IMR-90 (cell line): Measurements from ENCODE around the gene SYT8. TPM values are rescaled to one million over a fixed set of nuclear protein-coding genes. Genes with fewer than 3 reads are reported as not detected.

Experiments
- ATAC-seq: fragments of 200-7000 bp; cut with Tn5 transposase; 2 replicates; pipeline ENCODE4 v1.9.1; 2020; ENCODE audit warnings: low read depth, mild to moderate bottlenecking, moderate library complexity
- BruUV-seq: library from RNA; stranded (reverse); fragments of 400-500 nt; replicated peaks from 2 replicates; lab custom pipeline; 2021; lab: Mats Ljungman, UMichigan
- CTCF ChIA-PET: fragments of 300-600 bp; formaldehyde crosslinking; extraction: SDS; loops from one replicate; lab custom pipeline; 2021; ENCODE audit warnings: antibody characterized with exemption; lab: Yijun Ruan, JAX
- POLR2A ChIA-PET: fragments of 300-600 bp; sonication (Branson Sonifier 250); formaldehyde crosslinking; loops from one replicate; lab custom pipeline; 2022; ENCODE audit warnings: antibody characterized with exemption; ENCODE audit not compliant: unreplicated experiment; lab: Charles Lee
- DNase-seq: peaks from one replicate; pipeline ENCODE4 v3.0.0; 2013
- H2AFZ ChIP-seq: replicated peaks from 2 replicates; pipeline ENCODE3; 2013; ENCODE audit warnings: low read length, mild to moderate bottlenecking; ENCODE audit not compliant: poor library complexity
- H2AK5ac ChIP-seq: 2 replicates; pipeline ENCODE4 v1.6.1; 2013; ENCODE audit warnings: low read depth, low read length, inconsistent platforms
- H2AK9ac ChIP-seq: replicated peaks from 2 replicates; pipeline ENCODE3; 2013; ENCODE audit warnings: mild to moderate bottlenecking, low read depth, low read length, moderate library complexity; ENCODE audit not compliant: poor library complexity
- H2BK120ac ChIP-seq: 2 replicates; pipeline ENCODE4 v1.6.1; 2013; ENCODE audit warnings: low read depth, low read length, inconsistent platforms
- H2BK15ac ChIP-seq: 3 replicates; pipeline ENCODE4 v1.6.1; 2013; ENCODE audit warnings: low read depth, low read length, inconsistent platforms
- H2BK20ac ChIP-seq: 2 replicates; pipeline ENCODE4 v1.6.1; 2013; ENCODE audit warnings: low read depth, mild to moderate bottlenecking, inconsistent platforms, low read length, moderate library complexity
- H2BK5ac ChIP-seq: 2 replicates; pipeline ENCODE4 v1.6.1; 2013; ENCODE audit warnings: mild to moderate bottlenecking, low read depth, low read length, inconsistent platforms; ENCODE audit not compliant: poor library complexity, severe bottlenecking
- H3K14ac ChIP-seq: replicated peaks from 2 replicates; pipeline ENCODE4 v1.6.1; 2013; ENCODE audit warnings: low read depth, low read length, inconsistent platforms
- H3K18ac ChIP-seq: 2 replicates; pipeline ENCODE4 v1.6.1; 2013; ENCODE audit warnings: low read depth, low read length, control low read depth
- H3K23ac ChIP-seq: 2 replicates; pipeline ENCODE4 v1.6.1; 2013; ENCODE audit warnings: low read depth, low read length, inconsistent platforms
- H3K27ac ChIP-seq: 2 replicates; pipeline ENCODE4 v1.5.1; 2013; ENCODE audit warnings: mild to moderate bottlenecking, control low read depth, low read length; ENCODE audit not compliant: insufficient read depth
- H3K27me3 ChIP-seq: 2 replicates; pipeline ENCODE4 v1.6.1; 2013; ENCODE audit warnings: low read length; ENCODE audit not compliant: control insufficient read depth, insufficient read depth
- H3K36me3 ChIP-seq: 2 replicates; pipeline ENCODE4 v1.6.1; 2013; ENCODE audit warnings: low read length, mixed read lengths; ENCODE audit not compliant: control insufficient read depth, insufficient read depth
- H3K4ac ChIP-seq: 2 replicates; pipeline ENCODE4 v1.6.1; 2013; ENCODE audit warnings: low read depth, low read length, inconsistent platforms
- H3K4me1 ChIP-seq: 2 replicates; pipeline ENCODE4 v1.6.1; 2013; ENCODE audit warnings: low read length, mixed read lengths; ENCODE audit not compliant: control insufficient read depth, insufficient read depth
- H3K4me2 ChIP-seq: 2 replicates; pipeline ENCODE4 v1.6.1; 2013; ENCODE audit warnings: low read depth, mild to moderate bottlenecking, control low read depth, low read length, moderate library complexity
- H3K4me3 ChIP-seq: 2 replicates; pipeline ENCODE4 v1.5.1; 2013; ENCODE audit warnings: low read depth, mild to moderate bottlenecking, control low read depth, low read length, moderate library complexity; ENCODE audit not compliant: insufficient read depth
- H3K56ac ChIP-seq: 2 replicates; pipeline ENCODE4 v1.6.1; 2013; ENCODE audit warnings: low read length, inconsistent platforms; ENCODE audit not compliant: insufficient read depth; ENCODE audit errors: extremely low read depth
- H3K79me1 ChIP-seq, 2 experiments: 2 replicates each; pipeline ENCODE4 v1.6.1; 2013; ENCODE audit warnings: low read length in 2 of 2, inconsistent platforms in 1 of 2, low read depth in 1 of 2
- H3K9ac ChIP-seq: 2 replicates; pipeline ENCODE4 v1.6.1; 2013; ENCODE audit warnings: low read depth, low read length, control low read depth
- H3K9me1 ChIP-seq: 2 replicates; pipeline ENCODE4 v1.6.1; 2013; ENCODE audit warnings: low read length, inconsistent platforms; ENCODE audit not compliant: insufficient read depth
- H3K9me3 ChIP-seq: 2 replicates; pipeline ENCODE4 v1.6.1; 2013; ENCODE audit warnings: low read length; ENCODE audit not compliant: control insufficient read depth, insufficient read depth
- H4K20me1 ChIP-seq: 2 replicates; pipeline ENCODE4 v1.6.1; 2013; ENCODE audit warnings: low read length, inconsistent platforms; ENCODE audit not compliant: insufficient read depth
- H4K5ac ChIP-seq: 2 replicates; pipeline ENCODE4 v1.6.1; 2013; ENCODE audit warnings: mild to moderate bottlenecking, low read depth, low read length, control low read depth
- H4K8ac ChIP-seq, 2 experiments: 2 replicates each; pipeline ENCODE4 v1.6.1; 2013; ENCODE audit warnings: low read depth in 2 of 2, low read length in 2 of 2, control low read depth in 1 of 2, inconsistent platforms in 1 of 2
- H4K91ac ChIP-seq: 2 replicates; pipeline ENCODE4 v1.6.1; 2013; ENCODE audit warnings: low read depth, low read length, inconsistent platforms; ENCODE audit not compliant: insufficient read depth
- BHLHE40 ChIP-seq: fragments of 150-350 bp; IDR thresholded peaks from 2 replicates; pipeline ENCODE4 v1.6.1; 2016; ENCODE audit warnings: mild to moderate bottlenecking, low read depth, low read length
- CEBPB ChIP-seq: IDR thresholded peaks from 2 replicates; pipeline ENCODE4 v1.6.1; 2012; ENCODE audit warnings: low read depth, low read length, improper control_type of control experiment
- CHD1 ChIP-seq: IDR thresholded peaks from 2 replicates; pipeline ENCODE4 v1.6.1; 2012; ENCODE audit warnings: low read depth, low read length, improper control_type of control experiment
- CTCF ChIP-seq: conservative IDR thresholded peaks from 2 replicates; pipeline ENCODE4 v1.5.1; 2012; ENCODE audit warnings: mild to moderate bottlenecking, low read depth, low read length, improper control_type of control experiment
- ELK1 ChIP-seq: fragments of 150-350 bp; IDR thresholded peaks from 2 replicates; pipeline ENCODE4 v1.6.1; 2016; ENCODE audit warnings: low read depth, mild to moderate bottlenecking, low read length, moderate library complexity, borderline replicate concordance
- FOS ChIP-seq: fragments of 150-350 bp; IDR thresholded peaks from 2 replicates; pipeline ENCODE4 v1.6.1; 2016; ENCODE audit warnings: low read depth, low read length
- MAFK ChIP-seq: IDR thresholded peaks from 2 replicates; pipeline ENCODE4 v1.6.1; 2012; ENCODE audit warnings: low read depth, low read length, improper control_type of control experiment
- MAZ ChIP-seq: IDR thresholded peaks from 2 replicates; pipeline ENCODE4 v1.6.1; 2012; ENCODE audit warnings: low read depth, mild to moderate bottlenecking, low read length, improper control_type of control experiment, moderate library complexity, borderline replicate concordance
- MXI1 ChIP-seq: IDR thresholded peaks from 2 replicates; pipeline ENCODE4 v1.6.1; 2012; ENCODE audit warnings: low read depth, mild to moderate bottlenecking, low read length, moderate library complexity, borderline replicate concordance
- NFE2L2 ChIP-seq: fragments of 150-350 bp; IDR thresholded peaks from 2 replicates; pipeline ENCODE4 v1.6.1; 2016; ENCODE audit warnings: low read depth, mild to moderate bottlenecking, low read length
- POLR2A ChIP-seq: IDR thresholded peaks from 2 replicates; pipeline ENCODE4 v1.6.1; 2012; ENCODE audit warnings: mild to moderate bottlenecking, low read depth, low read length
- RAD21 ChIP-seq: IDR thresholded peaks from 2 replicates; pipeline ENCODE4 v1.6.1; 2012; ENCODE audit warnings: low read length, improper control_type of control experiment
- RCOR1 ChIP-seq: IDR thresholded peaks from 2 replicates; pipeline ENCODE4 v1.6.1; 2012; ENCODE audit warnings: mild to moderate bottlenecking, low read length, improper control_type of control experiment; ENCODE audit not compliant: insufficient replicate concordance
- RFX5 ChIP-seq: IDR thresholded peaks from 2 replicates; pipeline ENCODE4 v1.8.0; 2012; ENCODE audit warnings: low read depth, mild to moderate bottlenecking, low read length, moderate library complexity
- SMC3 ChIP-seq: fragments of 150-350 bp; IDR thresholded peaks from 2 replicates; pipeline ENCODE4 v1.6.1; 2016; ENCODE audit warnings: low read depth, mild to moderate bottlenecking, antibody characterized with exemption, low read length, moderate library complexity
- USF2 ChIP-seq: fragments of 150-350 bp; IDR thresholded peaks from 2 replicates; pipeline ENCODE4 v1.6.1; 2017; ENCODE audit warnings: mild to moderate bottlenecking, antibody characterized with exemption, low read length, low read depth
- WGBS, 2 experiments: methylation state at CpG; one replicate each; pipeline versions ENCODE4 v1.1.5 to v1.1.7; 2013; ENCODE audit warnings: missing lambda C conversion rate in 2 of 2; ENCODE audit not compliant: insufficient read length in 1 of 2; ENCODE audit errors: extremely low coverage in 2 of 2; 5-methylcytosine and 5-hydroxymethylcytosine counted together
- dilution Hi-C: fragments of 300-500 bp; cut with HindIII; formaldehyde crosslinking; loops from one replicate; pipeline ENCODE4 v1.14.3; 2018; ENCODE audit warnings: low sequenced_read_pairs; ENCODE audit not compliant: unreplicated experiment
- in situ Hi-C: fragments of 300-500 bp; cut with MboI; formaldehyde crosslinking; loops from 3 replicates; pipeline ENCODE4 v1.14.3; 2019; ENCODE audit warnings: low sequenced_read_pairs, inconsistent platforms, mixed read lengths
- intact Hi-C: fragments of 100-400 bp; cut with micrococcal nuclease; formaldehyde crosslinking; loops from 2 replicates; pipeline ENCODE4 v1.10.0; 2022
- polyA plus RNA-seq, 3 experiments: library from polyadenylated mRNA; depleted of rRNA; stranded (reverse); fragments of >200 nt; gene quantifications; 2 replicates each; pipeline ENCODE4 v1.2.3, GENCODE V29; 2012; ENCODE audit warnings: low replicate concordance in 1 of 3
- total RNA-seq: library from RNA; depleted of rRNA; stranded (reverse); fragments of >200 nt; gene quantifications from 2 replicates; pipeline ENCODE4 v1.2.3, GENCODE V29; 2012

The SYT8 gene
- total and polyA plus RNA-seq, 2 of the 4 experiments (the other 2 are of a cell fraction): not detected

GRCh38 chr11:1852877-1853276 lies 18.1 kb downstream of the SYT8 start, which contains the start of gene LSP1:
Gene LSP1, plus strand, starts transcription at chr11:1853084. Its CDS starts 61 bp downstream, at chr11:1853145.
- BruUV-seq: no TSS peak
- Histone ChIP-seq H2BK5ac (no peak within 1 kb of the TSS), H3K27me3 (peaks cover 32% of the 10 kb centered on the region), H3K4me2 (no peak within 1 kb of the TSS), H3K9ac (no peak within 1 kb of the TSS), H3K18ac (no peak within 1 kb of the TSS), H3K9me1 (no peaks in the 10 kb centered on the region), H4K91ac (no peak within 1 kb of the TSS), H3K4me3 (no peak within 1 kb of the TSS), H4K8ac (no peak within 1 kb of the TSS), H3K4me1 (no peaks in the 10 kb centered on the region), H2BK20ac (no peak within 1 kb of the TSS), H3K14ac (no peak within 1 kb of the TSS), H3K56ac (no peak within 1 kb of the TSS), H2AK5ac (no peak within 1 kb of the TSS), H3K4ac (no peak within 1 kb of the TSS), H3K23ac (no peak within 1 kb of the TSS), H2AK9ac (no peak within 1 kb of the TSS), H4K20me1 (no peaks in the 10 kb centered on the region), H4K5ac (no peak within 1 kb of the TSS), H3K36me3 (no peaks in the 10 kb centered on the region), H3K79me1 (no peaks in the 10 kb centered on the region), H3K9me3 (no peaks in the 10 kb centered on the region), H2BK15ac (no peak within 1 kb of the TSS), H3K27ac (no peak within 1 kb of the TSS), H2BK120ac (no peak within 1 kb of the TSS), H2AFZ (no peak within 1 kb of the TSS)
- in situ Hi-C loops (no loop called here), dilution Hi-C loops (no loop called here), intact Hi-C loops (no loop called here)
- 93% methylated on average over 3 of the region's 18 CpGs; no CpG with 5 or more reads in 1 of the 2 experiments for WGBS, 2 experiments
- ATAC-seq (no peak), DNase-seq (no peak)
- TF ChIP-seq MAFK: no peak
- no peak for TF ChIP-seq CTCF
- TF ChIP-seq CEBPB: no peak
- TF ChIP-seq CHD1: no peak
- no peak for TF ChIP-seq RFX5
- no peak for TF ChIP-seq MAZ
- TF ChIP-seq RAD21: no peak
- no peak for TF ChIP-seq BHLHE40
- no peak for TF ChIP-seq NFE2L2
- TF ChIP-seq USF2: no peak
- TF ChIP-seq POLR2A: no peak
- no peak for TF ChIP-seq SMC3
- no peak for TF ChIP-seq RCOR1
- TF ChIP-seq ELK1: no peak
- TF ChIP-seq FOS: no peak
- no peak for TF ChIP-seq MXI1
- POLR2A ChIA-PET: no interaction called here
- CTCF ChIA-PET: no interaction called here
